NCI-H1417 treated with DMSO at 0.1 percent for 48 hours (cell line): Measurements from ENCODE around the gene APRT.
A peak's percentile ranks its signal among the peaks of the same experiment; 100 is the strongest.

Experiments used
- DNase-seq: peaks from one replicate; lab custom pipeline; 2025; lab: John Stamatoyannopoulos, UW

APRT gene, protein sequence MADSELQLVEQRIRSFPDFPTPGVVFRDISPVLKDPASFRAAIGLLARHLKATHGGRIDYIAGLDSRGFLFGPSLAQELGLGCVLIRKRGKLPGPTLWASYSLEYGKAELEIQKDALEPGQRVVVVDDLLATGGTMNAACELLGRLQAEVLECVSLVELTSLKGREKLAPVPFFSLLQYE

GRCh38 chr16:88811769-88812512 is at the start of gene APRT:
Gene APRT, minus strand, starts transcription at chr16:88811928. Its CDS starts 29 bp downstream, at chr16:88811899.
- peak; percentile 44 for DNase-seq

- DNase-seq, result no peak
Observed at GRCh38 chr16:88861359-88861758, 49.6 kb upstream of the APRT start.

- DNase-seq, result no peak
Observed at GRCh38 chr16:88859381-88860091, 47.8 kb upstream of the APRT start.

- DNase-seq, result no peak
Observed at GRCh38 chr16:88857728-88858339, 46.1 kb upstream of the APRT start.

- peak; percentile 68 for DNase-seq
Observed at GRCh38 chr16:88856828-88857727, 45.4 kb upstream of the APRT start, which contains the start of the genes GALNS and TRAPPC2L. Gene GALNS, minus strand, starts transcription at chr16:88856947. Its CDS starts 70 bp downstream, at chr16:88856877. Gene TRAPPC2L, plus strand, starts transcription at chr16:88857127. Its CDS starts 24 bp downstream, at chr16:88857151.

DNA sequence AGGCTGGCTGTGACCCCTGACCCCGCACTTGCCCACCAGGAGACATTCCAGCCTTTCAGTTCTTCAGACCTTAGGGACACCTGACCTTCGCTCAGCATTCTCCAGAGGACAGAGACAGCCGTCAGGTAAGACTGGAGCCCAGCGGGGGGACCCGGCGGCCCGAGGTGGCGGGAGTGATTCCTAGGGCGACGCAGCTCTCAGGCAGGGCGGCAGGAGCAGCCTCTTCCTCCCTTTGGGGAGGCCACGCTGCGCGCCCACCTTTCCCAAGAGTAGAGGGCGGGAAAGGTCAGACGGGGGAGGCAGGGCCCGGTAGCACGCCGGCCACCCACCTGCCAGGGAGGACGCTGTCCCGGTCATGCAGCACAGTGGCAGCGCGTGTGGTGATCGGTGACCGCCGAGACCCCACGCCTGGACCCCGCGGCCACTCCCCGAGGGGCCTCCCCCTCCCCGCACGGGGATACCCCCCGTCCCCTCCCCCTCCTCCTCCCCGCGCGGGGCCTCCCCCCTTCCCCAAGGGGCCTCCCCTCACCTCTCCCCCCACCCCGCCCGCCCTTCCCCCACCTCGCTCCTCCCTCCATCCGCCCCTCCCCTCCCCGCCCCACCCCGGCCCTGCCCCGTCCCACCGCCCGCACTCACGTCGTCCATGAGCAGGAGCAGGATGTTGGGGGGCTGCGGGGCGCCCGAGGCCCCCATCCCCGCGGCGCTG is 44.5 kb upstream of the APRT start:
- DNase-seq, result no peak

DNA sequence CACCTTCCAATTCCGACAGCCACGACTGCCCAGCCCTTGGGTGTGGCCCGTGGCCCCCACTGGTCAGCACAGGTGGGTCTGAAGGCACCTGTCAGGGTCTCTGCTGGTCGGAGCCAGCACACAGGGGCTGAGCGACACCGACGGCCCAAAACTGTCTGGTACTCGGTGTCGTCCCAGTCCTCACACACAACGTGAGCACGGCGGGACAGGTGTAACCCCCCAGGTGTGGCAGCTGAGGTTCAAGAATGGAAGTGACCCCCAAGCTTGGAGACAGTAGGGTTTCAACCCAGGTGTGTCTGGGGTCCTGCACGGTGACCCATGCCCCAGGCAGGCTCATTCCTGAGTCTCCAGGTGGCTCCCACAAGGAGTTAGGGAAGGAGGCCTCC is 44.0 kb upstream of the APRT start:
- no peak for DNase-seq

GRCh38 chr16:88855176-88855575 is 43.4 kb upstream of the APRT start:
- no peak for DNase-seq

DNA sequence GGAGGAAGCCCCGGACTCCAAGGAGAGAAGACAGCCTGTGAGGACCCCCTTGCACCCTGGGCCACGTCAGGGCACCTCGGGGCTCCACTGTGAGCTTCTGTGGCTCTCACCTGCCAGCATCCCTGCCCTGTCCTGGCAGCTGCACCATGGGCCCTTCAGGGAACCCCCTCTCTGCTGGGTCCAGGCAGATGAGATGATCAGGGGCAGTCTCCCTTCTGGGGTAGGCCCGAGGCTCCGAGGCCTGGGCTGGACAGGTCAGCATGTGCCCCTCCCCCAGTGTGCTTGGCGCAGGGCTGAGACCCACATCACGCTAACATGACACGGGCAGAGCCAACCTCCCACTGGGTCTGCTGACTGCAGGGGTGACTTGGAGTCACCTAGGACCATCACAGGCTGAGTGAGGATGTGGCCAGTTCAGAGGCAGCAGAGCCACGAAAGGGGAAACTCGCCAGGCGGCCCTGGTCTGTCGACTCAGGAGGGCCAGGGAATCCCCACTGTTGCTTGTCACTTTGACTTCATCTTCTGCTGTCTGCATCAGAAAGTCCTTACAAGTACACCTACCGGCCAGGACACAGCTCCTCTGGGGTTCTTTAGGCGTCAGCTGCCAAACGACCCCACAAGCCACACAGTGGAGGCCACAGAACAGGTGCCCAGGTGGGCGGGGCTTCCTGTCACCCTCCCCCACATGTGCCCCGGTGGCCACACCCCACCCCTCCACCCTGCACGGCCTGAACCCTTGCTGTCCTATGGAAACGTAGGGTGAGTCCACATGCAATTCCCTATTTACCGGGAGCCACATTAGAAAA is 42.8 kb upstream of the APRT start:
- no peak for DNase-seq

DNA sequence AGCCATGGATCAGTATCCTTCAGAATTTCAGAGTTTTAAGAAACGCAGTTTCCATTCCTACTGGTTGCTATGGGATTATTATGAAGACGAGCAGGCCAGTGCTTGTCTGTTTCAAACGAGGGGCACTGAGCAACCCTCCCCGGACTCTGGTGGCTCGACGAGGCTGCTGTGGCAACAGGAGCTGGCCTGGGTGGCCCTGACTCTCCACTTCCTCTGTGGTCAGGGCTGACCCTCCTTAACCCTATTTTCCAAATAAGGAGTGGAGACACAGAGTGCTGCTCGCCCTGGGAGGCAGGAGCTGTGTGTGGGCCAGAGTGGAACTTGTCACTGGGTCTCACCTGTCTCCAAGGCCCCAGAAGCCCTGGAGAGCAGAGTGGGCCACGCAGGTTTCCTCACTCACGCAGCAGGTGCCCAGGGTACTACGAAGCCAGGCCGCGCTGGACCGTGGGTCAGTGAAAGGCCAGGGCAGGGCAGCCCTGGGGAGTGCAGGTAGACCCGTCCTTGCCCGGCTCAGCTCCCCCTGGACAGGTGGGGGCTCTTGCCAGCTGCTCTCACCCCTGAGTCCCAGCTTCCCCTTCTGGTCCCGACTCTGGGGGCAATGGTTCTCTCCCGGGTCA is 41.7 kb upstream of the APRT start:
- DNase-seq, result no peak

- DNase-seq, result no peak
Observed at GRCh38 chr16:88851616-88852015, 39.9 kb upstream of the APRT start.

- DNase-seq, result no peak
Observed at GRCh38 chr16:88850531-88851199, 38.9 kb upstream of the APRT start.

- no peak for DNase-seq
Observed at GRCh38 chr16:88848557-88848956, 36.8 kb upstream of the APRT start.

DNA sequence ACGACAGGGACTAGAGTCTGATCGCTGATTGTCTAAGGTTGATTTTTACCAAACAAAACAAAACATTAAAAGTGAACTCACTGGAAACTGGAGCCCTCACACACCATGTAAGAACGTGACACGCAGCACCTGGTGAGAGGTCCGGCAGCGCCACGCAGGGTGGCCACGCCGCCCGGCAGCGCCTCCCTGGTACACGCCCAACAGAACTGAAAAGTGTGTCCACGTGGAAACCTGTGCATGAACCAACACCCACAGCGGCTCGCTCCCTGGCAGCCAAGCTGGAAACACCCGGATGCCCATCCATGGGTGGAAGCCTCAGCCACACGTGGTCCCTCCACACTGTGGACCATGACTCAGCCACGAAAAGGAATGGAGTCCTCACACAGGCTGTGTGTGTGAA is 35.9 kb upstream of the APRT start:
- no peak for DNase-seq

DNA sequence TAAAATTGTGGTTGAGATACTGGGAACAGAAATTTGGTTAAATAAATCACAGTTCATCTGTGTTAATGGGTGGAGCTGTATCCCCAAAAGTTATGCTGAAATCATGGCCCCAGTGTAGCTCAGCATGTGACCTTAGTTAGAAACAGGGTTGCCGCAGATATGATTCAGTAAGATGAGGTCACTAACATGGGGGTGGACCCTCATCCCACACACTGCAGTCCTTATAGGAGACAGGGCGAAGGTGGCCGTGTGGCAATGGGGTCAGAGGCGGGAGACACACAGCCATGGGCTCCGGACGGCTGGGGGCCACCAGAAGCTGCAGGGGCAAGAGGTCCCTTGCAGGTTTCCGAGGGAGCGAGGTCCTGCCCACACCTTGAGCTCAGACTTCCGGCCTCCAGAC is 34.4 kb upstream of the APRT start:
- no peak for DNase-seq

DNA sequence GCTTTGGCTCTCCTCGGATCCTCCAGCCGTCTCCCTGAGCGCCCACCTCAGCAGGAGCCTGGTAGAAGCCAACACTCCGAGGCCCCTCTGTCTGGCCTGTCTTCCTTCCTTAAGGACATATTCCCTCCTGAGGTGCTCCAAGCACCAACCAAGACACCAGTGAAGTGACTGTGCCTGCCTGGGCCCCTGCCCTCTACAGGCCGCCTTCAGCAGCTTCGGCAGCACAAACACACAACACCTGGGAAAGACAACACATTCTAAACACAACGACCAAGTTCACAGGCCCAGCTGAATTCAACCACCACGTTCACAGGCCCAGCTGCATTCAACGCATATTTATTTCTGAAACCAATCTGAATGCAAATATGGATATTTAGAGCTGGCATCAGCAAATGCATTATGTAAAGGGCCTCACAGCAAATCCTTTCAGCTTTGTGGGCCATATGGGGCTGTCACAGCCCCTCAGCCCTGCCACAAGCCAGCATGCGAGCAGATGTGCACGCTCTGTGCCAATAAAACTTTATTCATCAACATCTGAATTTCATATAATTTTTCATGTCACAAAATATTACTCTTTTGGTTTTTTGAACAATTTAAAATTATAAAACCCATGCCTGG is 32.8 kb upstream of the APRT start:
- DNase-seq, result no peak

- no peak for DNase-seq
Observed at GRCh38 chr16:88843256-88843655, 31.5 kb upstream of the APRT start.

DNA sequence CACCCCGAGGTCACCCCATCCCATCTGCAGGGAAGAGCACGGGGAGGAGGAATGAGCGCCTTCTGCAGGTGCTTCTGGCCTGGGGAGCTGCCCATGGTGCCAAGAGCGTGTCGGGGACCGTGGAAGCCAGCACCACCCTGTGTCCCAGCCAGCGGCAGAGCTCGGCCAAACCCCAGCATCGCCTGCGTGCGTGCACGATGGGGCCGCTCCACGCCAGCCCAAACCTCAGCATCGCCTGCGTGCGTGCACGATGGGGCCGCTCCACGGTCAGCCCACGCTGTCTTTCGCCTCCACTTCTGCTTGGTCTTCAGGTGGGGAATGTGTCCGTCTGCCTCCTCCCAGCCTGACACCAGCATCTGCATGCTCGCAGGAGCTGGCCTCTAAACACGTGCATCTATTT is 31.1 kb upstream of the APRT start:
- DNase-seq, result no peak
